ENCODE measurements around the gene DST. TPM values are rescaled to one million over a fixed set of nuclear protein-coding genes. Genes with fewer than 3 reads are reported as not detected.

The DST gene
- total RNA-seq, 2 experiments from 2014 or later: 5.7 to 5.9 TPM

- ChIA-PET POLR2A (no interaction called here), CTCF (interaction anchor here (0.8 kb wide), 1 partner anchor 10 kb away, joined by 3 read pairs; no protein-coding TSS in a partner anchor)
- H3K4me1 ChIP-seq (ENCODE audit: insufficient read depth, low read length): no peaks in the 10 kb centered on the region
- H3K9me3 ChIP-seq (ENCODE audit: control insufficient read depth in 1 of 2, insufficient read depth in 1 of 2, low read length in 2 of 2): no peaks in the 10 kb centered on the region
- DNase-seq (no peak), ATAC-seq (ENCODE audit: poor library complexity) (no peak)
- intact Hi-C loops (cut with DNase I, micrococcal nuclease): no loop called here
- H3K4me3 ChIP-seq (ENCODE audit: low read length): no peak overlapping the region
- Mint-ChIP-seq H3K4me3 (no peak overlapping the region), H3K4me1 (ENCODE audit: low read depth) (no peaks in the 10 kb centered on the region), H3K27me3 (no peaks in the 10 kb centered on the region), H3K9me3 (peaks cover 2% of the 10 kb centered on the region), H3K36me3 (ENCODE audit: low read depth) (no peaks in the 10 kb centered on the region), H3K27ac (no peak overlapping the region)
- H3K27ac ChIP-seq (ENCODE audit: low read depth in 1 of 2, low read length in 2 of 2): no peak overlapping the region
- H3K27me3 ChIP-seq (ENCODE audit: control insufficient read depth in 1 of 2, insufficient read depth in 2 of 2, low read length in 2 of 2): no peaks in the 10 kb centered on the region
- no peaks in the 10 kb centered on the region for H3K36me3 ChIP-seq (ENCODE audit: insufficient read depth, low read length)
- no peak for TF ChIP-seq CTCF (IDR thresholded peaks at IDR 0.05)
Measured at GRCh38 chr6:56521976-56522375, 120.7 kb downstream of the DST start.

- ChIA-PET POLR2A (no interaction called here), CTCF (no interaction called here)
- Mint-ChIP-seq H3K36me3 (ENCODE audit: low read depth) (no peaks in the 10 kb centered on the region), H3K27ac (no peak overlapping the region), H3K27me3 (no peaks in the 10 kb centered on the region), H3K9me3 (peaks cover 2% of the 10 kb centered on the region), H3K4me1 (ENCODE audit: low read depth) (no peaks in the 10 kb centered on the region), H3K4me3 (no peak overlapping the region)
- DNase-seq (no peak), ATAC-seq (ENCODE audit: poor library complexity) (no peak)
- H3K9me3 ChIP-seq (ENCODE audit: control insufficient read depth in 1 of 2, insufficient read depth in 1 of 2, low read length in 2 of 2): no peaks in the 10 kb centered on the region
- TF ChIP-seq CTCF (IDR thresholded peaks at IDR 0.05): no peak
- H3K36me3 ChIP-seq (ENCODE audit: insufficient read depth, low read length): no peaks in the 10 kb centered on the region
- H3K27me3 ChIP-seq (ENCODE audit: control insufficient read depth in 1 of 2, insufficient read depth in 2 of 2, low read length in 2 of 2): no peaks in the 10 kb centered on the region
- intact Hi-C loops (cut with DNase I, micrococcal nuclease): no loop called here
- H3K4me3 ChIP-seq (ENCODE audit: low read length): no peak overlapping the region
- no peaks in the 10 kb centered on the region for H3K4me1 ChIP-seq (ENCODE audit: insufficient read depth, low read length)
- H3K27ac ChIP-seq (ENCODE audit: low read depth in 1 of 2, low read length in 2 of 2): no peak overlapping the region
Measured at GRCh38 chr6:56521454-56521853, 121.2 kb downstream of the DST start.

GRCh38 chr6:56520218-56520617 is 122.5 kb downstream of the DST start:
- H3K27ac ChIP-seq (ENCODE audit: low read depth in 1 of 2, low read length in 2 of 2): no peak overlapping the region
- H3K4me1 Mint-ChIP-seq (ENCODE audit: low read depth): no peaks in the 10 kb centered on the region
- H3K4me1 ChIP-seq (ENCODE audit: insufficient read depth, low read length): no peaks in the 10 kb centered on the region
- POLR2A ChIA-PET: no interaction called here
- TF ChIP-seq CTCF (IDR thresholded peaks at IDR 0.05): no peak
- CTCF ChIA-PET: no interaction called here
- H3K4me3 ChIP-seq (ENCODE audit: low read length): no peak overlapping the region
- no peaks in the 10 kb centered on the region for H3K36me3 ChIP-seq (ENCODE audit: insufficient read depth, low read length)
- DNase-seq: no peak
- no peak overlapping the region for H3K4me3 Mint-ChIP-seq
- ATAC-seq (ENCODE audit: poor library complexity): no peak
- H3K9me3 ChIP-seq (ENCODE audit: control insufficient read depth in 1 of 2, insufficient read depth in 1 of 2, low read length in 2 of 2): no peaks in the 10 kb centered on the region
- no peaks in the 10 kb centered on the region for H3K27me3 ChIP-seq (ENCODE audit: control insufficient read depth in 1 of 2, insufficient read depth in 2 of 2, low read length in 2 of 2)
- H3K27me3 Mint-ChIP-seq: no peaks in the 10 kb centered on the region
- H3K9me3 Mint-ChIP-seq: peaks cover 2% of the 10 kb centered on the region
- intact Hi-C loops (cut with DNase I, micrococcal nuclease): no loop called here
- H3K36me3 Mint-ChIP-seq (ENCODE audit: low read depth): no peaks in the 10 kb centered on the region
- no peak overlapping the region for H3K27ac Mint-ChIP-seq

All from CD4-positive, alpha-beta T cell (primary cell).